HG03159 (cell line): Measurements from ENCODE around the gene CENPL.
"Not testable (repeated sequence)": the region's sequence is repeated elsewhere in the genome, so short reads cannot be mapped to it uniquely, and the experiment has no call there.

Experiments
- ATAC-seq: cut with Tn5 transposase; IDR thresholded peaks from one replicate; pipeline ENCODE4 v1.9.1; 2021; ENCODE audit warnings: mild to moderate bottlenecking, moderate library complexity; ENCODE audit not compliant: unreplicated experiment

CENPL gene

DNA sequence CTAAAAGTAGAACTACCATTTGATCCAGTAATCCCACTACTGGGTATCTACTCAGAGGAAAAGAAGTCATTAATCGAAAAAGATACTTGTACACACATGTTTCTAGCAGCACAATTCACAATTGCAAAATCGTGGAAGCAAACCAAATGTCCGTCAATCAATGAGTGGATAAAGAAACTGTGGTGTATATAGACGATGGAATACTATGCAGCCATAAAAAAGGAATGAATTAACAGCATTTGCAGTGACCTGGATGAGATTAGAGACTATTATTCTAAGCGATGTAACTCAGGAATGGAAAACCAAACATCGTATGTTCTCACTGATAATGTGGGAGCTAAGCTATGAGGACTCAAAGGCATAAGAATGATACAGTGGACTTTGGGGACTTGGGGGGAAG is 60.4 kb downstream of the CENPL start:
- ATAC-seq = not testable (repeated sequence)

DNA sequence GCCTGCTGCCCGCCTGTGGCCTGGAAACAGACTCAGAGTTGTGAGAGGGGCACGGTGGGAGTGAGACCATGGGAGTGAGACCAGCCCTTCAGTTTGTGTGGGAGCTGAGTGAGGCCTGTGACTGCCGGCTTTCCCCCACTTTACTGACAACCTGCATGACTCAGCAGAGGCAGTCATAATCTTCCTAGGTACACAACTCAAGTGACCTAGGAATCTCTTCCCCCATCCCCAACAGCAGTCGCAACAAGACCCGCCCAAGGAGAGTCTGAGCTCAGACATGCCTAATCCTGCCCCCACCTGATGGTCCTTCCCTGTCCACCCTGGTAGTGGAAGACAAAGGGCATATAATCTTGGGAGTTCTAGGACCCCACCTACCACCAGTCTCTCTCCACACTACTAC is 65.7 kb downstream of the CENPL start:
- ATAC-seq = no peak

DNA sequence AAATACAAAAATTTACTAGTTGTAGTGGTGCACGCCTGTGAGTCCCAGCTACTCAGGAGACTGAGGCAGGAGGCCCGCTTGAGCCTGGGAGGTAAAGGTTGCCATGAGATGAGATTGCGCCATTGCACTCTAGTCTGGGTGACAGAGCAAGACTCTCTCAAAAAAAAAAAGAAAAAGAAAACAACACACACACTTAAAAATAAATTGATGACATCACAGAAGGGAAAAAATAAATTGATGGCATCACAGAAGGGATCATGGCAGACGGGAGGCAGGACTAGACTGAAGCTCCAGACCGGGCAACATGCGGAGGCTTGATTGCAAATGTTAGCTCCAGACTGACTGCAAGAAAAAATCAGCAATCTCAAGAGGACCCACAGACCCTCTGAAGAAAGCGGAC is 66.6 kb downstream of the CENPL start:
- ATAC-seq = no peak

DNA sequence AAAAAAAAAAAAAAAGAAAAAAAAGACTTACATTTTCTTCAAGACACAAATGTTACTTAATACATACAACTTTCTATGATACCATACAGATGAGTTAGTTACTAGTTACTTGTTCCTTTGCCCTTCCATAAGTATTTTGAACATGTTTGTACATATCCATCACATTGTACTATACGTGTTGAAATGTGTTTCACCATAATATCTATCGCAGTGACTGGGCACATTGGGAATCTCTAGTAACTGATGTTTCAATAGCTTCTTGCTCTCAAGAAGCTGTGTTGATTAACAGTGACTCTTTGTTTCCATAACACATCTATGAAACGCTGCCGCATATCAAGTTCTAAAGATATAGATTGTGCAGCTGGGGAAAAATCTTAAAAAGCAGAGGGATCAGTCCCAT is 67.0 kb downstream of the CENPL start:
- ATAC-seq = no peak

DNA sequence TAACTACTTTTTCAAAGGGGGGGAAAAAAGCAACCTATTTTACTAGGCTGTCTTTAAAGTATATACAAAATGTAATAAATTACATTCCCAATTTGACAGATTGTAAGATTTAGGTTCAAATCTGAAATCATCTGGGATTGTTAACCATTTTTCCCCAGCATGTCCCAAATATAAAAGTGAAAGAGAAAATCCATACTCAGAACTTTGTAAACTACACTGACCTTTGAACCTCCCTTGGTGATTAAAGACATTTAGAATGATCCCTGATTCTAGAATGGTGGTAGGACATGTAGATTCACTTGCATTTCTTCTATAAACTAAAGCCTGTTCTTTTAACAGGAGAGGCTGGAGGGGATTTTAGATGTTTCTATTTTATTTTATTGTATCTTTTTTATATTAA is 70.9 kb downstream of the CENPL start:
- no peak for ATAC-seq
